GM19467 (cell line): ENCODE measurements around the gene LRRC23.
"Not testable (repeated sequence)": the region's sequence is repeated elsewhere in the genome, so short reads cannot be mapped to it uniquely, and the experiment has no call there.

Experiments
- ATAC-seq: cut with Tn5 transposase; IDR thresholded peaks from one replicate; pipeline ENCODE4 v1.9.1; 2021; ENCODE audit warnings: mild to moderate bottlenecking, moderate library complexity; ENCODE audit not compliant: unreplicated experiment

LRRC23 gene

GRCh38 chr12:6872073-6873048 lies 32.3 kb upstream of the LRRC23 start:
- ATAC-seq = no peak

- peak; percentile 71 for ATAC-seq
Measured at GRCh38 chr12:6873094-6874014, 31.3 kb upstream of the LRRC23 start, which contains the start of gene SPSB2. Gene SPSB2 (minus strand): TSS chr12:6873303. CDS start chr12:6872901, 402 bp downstream.

- not testable (repeated sequence) for ATAC-seq
Measured at GRCh38 chr12:6874015-6874368, 30.6 kb upstream of the LRRC23 start.

DNA sequence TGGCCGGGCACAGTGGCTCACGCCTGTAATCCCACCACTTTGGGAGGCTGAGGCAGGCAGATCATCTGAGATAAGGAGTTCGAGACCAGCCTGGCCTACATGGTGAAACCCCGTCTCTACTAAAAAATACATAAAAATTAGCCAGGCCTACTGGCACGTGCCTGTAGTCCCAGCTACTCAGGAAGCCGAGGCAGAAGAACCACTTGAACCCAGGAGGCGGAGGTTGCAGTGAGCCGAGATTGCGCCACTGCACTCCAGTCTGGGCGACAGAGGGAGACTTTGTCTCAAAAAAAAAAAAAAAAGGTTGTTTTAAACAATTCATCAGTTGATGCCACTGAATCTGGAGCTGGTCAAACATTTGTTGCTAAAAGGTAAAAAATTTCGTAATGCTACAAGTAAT lies 24.8 kb upstream of the LRRC23 start:
- ATAC-seq = not testable (repeated sequence)

GRCh38 chr12:6883252-6883651 lies 21.4 kb upstream of the LRRC23 start:
- ATAC-seq = no peak

GRCh38 chr12:6883683-6884082 lies 20.9 kb upstream of the LRRC23 start:
- ATAC-seq = no peak

DNA sequence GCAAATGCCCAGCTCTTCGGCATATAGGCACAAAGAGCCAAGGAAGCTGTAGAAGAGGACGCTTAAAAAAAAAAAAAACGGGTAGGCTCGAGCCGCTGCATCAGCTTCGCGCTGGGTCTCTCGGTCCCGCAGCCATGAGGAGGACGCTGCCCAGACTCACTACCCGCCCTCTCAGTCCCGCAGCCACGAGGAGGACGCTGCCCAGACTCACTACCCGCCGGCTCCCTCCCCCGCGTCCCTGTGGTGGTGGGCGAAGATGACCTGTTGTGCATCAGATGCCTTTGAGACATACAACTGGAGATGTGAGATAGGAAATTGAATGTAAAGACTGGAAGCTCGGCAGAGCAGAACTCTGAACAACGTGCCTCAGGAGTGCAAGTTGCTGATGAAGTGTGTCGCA lies 20.1 kb upstream of the LRRC23 start:
- no peak for ATAC-seq

DNA sequence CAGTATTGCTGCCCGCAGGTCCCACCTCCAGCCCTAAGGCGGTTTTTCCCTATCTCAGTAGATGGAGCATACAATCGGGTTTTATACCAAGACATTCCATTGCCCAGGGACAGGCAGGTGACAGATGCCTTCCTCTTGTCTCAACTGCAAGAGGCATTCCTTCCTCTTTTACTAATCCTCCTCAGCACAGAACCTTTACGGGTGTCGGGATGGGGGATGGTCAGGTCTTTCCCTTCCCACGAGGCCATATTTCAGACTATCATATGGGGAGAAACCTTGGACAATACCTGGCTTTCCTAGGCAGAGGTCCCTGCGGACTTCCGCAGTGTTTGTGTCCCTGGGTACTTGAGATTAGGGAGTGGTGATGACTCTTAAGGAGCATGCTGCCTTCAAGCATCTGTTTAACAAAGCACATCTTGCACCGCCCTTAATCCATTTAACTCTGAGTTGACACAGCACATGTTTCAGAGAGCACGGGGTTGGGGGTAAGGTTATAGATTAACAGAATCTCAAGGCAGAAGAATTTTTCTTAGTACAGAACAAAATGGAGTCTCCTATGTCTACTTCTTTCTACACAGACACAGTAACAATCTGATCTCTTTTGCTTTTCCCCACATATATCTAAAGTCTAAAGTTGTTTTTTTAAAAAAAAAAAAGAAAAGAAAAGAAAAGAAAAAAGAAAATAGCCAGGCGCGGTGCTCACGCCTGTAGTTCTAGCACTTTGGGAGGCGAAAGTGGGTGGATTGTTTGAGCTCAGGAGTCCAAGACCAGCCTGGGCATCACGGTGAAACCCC lies 18.2 kb upstream of the LRRC23 start:
- not testable (repeated sequence) for ATAC-seq

GRCh38 chr12:6887460-6887859 lies 17.2 kb upstream of the LRRC23 start:
- ATAC-seq = no peak

- no peak for ATAC-seq
Measured at GRCh38 chr12:6888360-6888759, 16.3 kb upstream of the LRRC23 start.

- ATAC-seq = not testable (repeated sequence)
Measured at GRCh38 chr12:6888794-6889193, 15.8 kb upstream of the LRRC23 start.

DNA sequence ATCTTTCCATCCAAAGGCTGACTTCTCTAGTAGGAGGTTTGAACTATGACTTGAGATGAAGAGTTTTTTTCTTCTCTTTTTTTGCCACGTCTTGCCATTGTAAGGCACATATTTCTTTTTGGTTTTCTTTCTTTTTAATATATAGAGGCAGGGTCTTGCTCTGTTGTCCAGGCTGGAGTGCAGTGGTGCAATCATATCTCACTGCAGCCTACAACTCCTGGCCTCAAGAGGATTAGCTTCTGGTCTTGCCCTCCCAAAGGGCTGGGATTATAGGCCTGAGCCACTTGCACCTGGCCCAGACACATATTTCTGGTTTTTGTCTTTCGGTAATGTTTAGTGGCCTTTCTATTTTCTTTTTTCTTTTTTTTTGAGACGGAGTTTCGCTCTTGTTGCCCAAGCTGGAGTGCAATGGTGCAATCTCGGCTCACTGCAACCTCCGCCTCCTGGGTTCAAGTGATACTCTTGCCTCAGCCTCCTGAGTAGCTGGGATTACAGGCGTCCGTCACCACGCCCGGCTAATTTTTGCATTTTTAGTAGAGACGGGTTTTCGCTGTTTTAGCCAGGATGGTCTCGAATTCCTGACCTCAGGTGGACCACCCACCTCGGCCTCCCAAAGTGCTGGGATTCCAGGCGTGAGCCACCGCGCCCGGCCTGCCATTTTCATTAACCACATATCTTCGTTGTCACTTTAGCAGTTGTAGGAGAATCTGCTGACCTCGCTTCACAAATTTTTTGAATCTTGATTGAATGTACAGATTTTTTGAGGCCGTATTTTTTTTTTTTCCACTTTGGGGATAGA lies 14.6 kb upstream of the LRRC23 start:
- not testable (repeated sequence) for ATAC-seq

GRCh38 chr12:6890789-6891645 lies 13.6 kb upstream of the LRRC23 start:
- peak; percentile 92 for ATAC-seq

GRCh38 chr12:6891646-6892001 lies 13.0 kb upstream of the LRRC23 start:
- ATAC-seq = no peak

DNA sequence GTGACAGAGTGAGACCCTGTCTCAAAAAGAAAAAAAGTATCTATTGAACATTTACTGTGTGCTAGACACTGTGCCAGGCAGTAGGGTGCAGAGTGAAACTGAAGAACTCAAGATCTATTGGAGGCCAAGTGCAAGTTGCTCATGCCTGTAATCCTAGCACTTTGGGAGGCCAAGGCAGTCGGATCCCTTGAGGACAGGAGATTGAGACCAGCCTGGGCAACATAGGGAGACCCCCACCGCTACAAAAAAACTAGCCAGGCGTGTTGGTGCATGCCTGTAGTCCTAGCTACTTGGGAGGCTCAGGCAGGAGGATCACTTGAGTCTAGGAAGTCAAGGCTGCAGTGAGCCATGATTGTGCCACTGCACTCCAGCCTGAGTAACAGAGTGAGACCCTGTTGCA lies 11.9 kb upstream of the LRRC23 start:
- ATAC-seq = not testable (repeated sequence)

GRCh38 chr12:6894321-6894720 lies 10.3 kb upstream of the LRRC23 start:
- no peak for ATAC-seq

DNA sequence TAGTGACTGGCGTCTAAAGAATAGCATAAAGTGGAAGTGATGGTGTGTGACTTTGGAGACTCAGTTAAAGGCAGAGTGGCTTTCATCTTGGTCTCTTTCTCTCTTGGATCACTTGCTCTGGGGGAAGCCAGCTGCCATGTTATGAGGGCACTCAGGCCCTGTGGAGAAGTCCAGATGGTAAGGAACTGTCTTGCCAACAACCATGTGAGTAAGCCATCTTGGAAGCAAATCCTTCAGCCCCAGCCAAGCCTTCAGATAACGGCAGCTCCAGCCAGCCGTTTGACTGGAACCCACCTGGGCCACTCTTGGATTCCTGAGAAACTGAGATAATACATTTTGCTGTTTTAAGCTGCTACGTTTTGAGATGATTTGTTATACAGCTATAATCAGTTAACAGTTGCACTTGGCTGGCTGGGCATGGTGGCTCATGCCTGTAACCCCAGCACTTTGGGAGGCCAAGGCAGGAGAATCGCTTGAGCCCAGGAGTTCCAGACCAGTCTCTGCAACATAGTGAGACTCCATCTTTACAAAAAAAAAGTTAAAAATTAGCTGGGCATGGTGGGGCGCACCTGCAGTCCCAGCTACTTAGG lies 7.7 kb upstream of the LRRC23 start:
- ATAC-seq = no peak

- ATAC-seq = no peak
Measured at GRCh38 chr12:6899427-6899826, 5.2 kb upstream of the LRRC23 start.
